ENCODE data around the gene GPSM3. TPM values are rescaled to one million over a fixed set of nuclear protein-coding genes. Genes with fewer than 3 reads are reported as not detected.
A peak's percentile ranks its signal among the peaks of the same experiment; 100 is the strongest.

The GPSM3 gene
- total and polyA plus RNA-seq, 5 donors from 2014 or later, result 82.4 to 202 (median 103) TPM

- Histone ChIP-seq H3K4me3 (ENCODE audit: low read depth, low read length) (no peak within 1 kb of the TSS), H3K27me3 (ENCODE audit: control insufficient read depth, insufficient read depth, low read length) (no peaks in the 10 kb centered on the region), H3K9me3 (ENCODE audit: control insufficient read depth in 2 of 2, low read length in 2 of 2) (no peaks in the 10 kb centered on the region), H3K27ac (ENCODE audit: insufficient read depth, low read length, poor library complexity, severe bottlenecking) (peak within 1 kb of the TSS; percentile 67), H3K36me3 (ENCODE audit: control insufficient read depth, insufficient read depth, low read length) (peaks cover 44% of the 10 kb centered on the region), H3K4me1 (ENCODE audit: control insufficient read depth, insufficient read depth, low read length, poor library complexity, severe bottlenecking) (peaks cover 42% of the 10 kb centered on the region)
- Mint-ChIP-seq H3K36me3 (peaks cover 38% of the 10 kb centered on the region), H3K4me1 (peaks cover 6 to 75% (median 42%) of the 10 kb centered on the region in 4 donors), H3K9me3 (no peaks in the 10 kb centered on the region), H3K4me3 (peak within 1 kb of the TSS in 1 of 4 donors; percentile 29), H3K27ac (peak within 1 kb of the TSS; percentile 35 to 90 (median 42)), H3K27me3 (no peaks in the 10 kb centered on the region)
- no peak for ATAC-seq (ENCODE audit: low read depth in 2 of 2)
- DNase-seq, result no peak
Observed at GRCh38 chr6:32184084-32184640, 8.3 kb downstream of the GPSM3 start, which contains the start of gene AGER. Gene AGER (minus strand): TSS chr6:32184253. CDS start chr6:32184222, 31 bp downstream.

- H3K27ac ChIP-seq (ENCODE audit: insufficient read depth, low read length, poor library complexity, severe bottlenecking), result no peak overlapping the region
Observed at GRCh38 chr6:32183483-32184083, 8.9 kb downstream of the GPSM3 start.

GRCh38 chr6:32183030-32183429 is 9.4 kb downstream of the GPSM3 start:
- Histone ChIP-seq H3K27ac (ENCODE audit: insufficient read depth, low read length, poor library complexity, severe bottlenecking) (no peak overlapping the region), H3K9me3 (ENCODE audit: control insufficient read depth in 2 of 2, low read length in 2 of 2) (no peaks in the 10 kb centered on the region), H3K4me3 (ENCODE audit: low read depth, low read length) (no peak overlapping the region), H3K4me1 (ENCODE audit: control insufficient read depth, insufficient read depth, low read length, poor library complexity, severe bottlenecking) (peaks cover 39% of the 10 kb centered on the region), H3K36me3 (ENCODE audit: control insufficient read depth, insufficient read depth, low read length) (peaks cover 44% of the 10 kb centered on the region), H3K27me3 (ENCODE audit: control insufficient read depth, insufficient read depth, low read length) (no peaks in the 10 kb centered on the region)
- Mint-ChIP-seq H3K4me3 (no peak overlapping the region), H3K4me1 (peaks cover 6 to 73% (median 42%) of the 10 kb centered on the region in 4 donors), H3K27me3 (no peaks in the 10 kb centered on the region), H3K9me3 (no peaks in the 10 kb centered on the region), H3K27ac (peak overlapping the region in 2 of 3 donors; percentile 35 to 42), H3K36me3 (peaks cover 41% of the 10 kb centered on the region)
- DNase-seq (no peak), ATAC-seq (ENCODE audit: low read depth in 2 of 2) (no peak)

More at GRCh38 chr6:32183483-32184083, 8.9 kb downstream of the GPSM3 start:
- Mint-ChIP-seq H3K9me3 (no peaks in the 10 kb centered on the region), H3K4me3 (peak overlapping the region in 1 of 4 donors; percentile 29), H3K4me1 (peaks cover 6 to 75% (median 41%) of the 10 kb centered on the region in 4 donors), H3K27me3 (no peaks in the 10 kb centered on the region), H3K36me3 (peaks cover 41% of the 10 kb centered on the region), H3K27ac (peak overlapping the region in 1 of 3 donors; percentile 35)
- no peak overlapping the region for H3K4me3 ChIP-seq (ENCODE audit: low read depth, low read length)
- peaks cover 42% of the 10 kb centered on the region for H3K4me1 ChIP-seq (ENCODE audit: control insufficient read depth, insufficient read depth, low read length, poor library complexity, severe bottlenecking)
- no peaks in the 10 kb centered on the region for H3K9me3 ChIP-seq (ENCODE audit: control insufficient read depth in 2 of 2, low read length in 2 of 2)
- ATAC-seq (ENCODE audit: low read depth in 2 of 2) (no peak), DNase-seq (no peak)
- H3K36me3 ChIP-seq (ENCODE audit: control insufficient read depth, insufficient read depth, low read length), result peaks cover 44% of the 10 kb centered on the region
- no peaks in the 10 kb centered on the region for H3K27me3 ChIP-seq (ENCODE audit: control insufficient read depth, insufficient read depth, low read length)

GRCh38 chr6:32182555-32182981 is 9.9 kb downstream of the GPSM3 start:
- H3K36me3 ChIP-seq (ENCODE audit: control insufficient read depth, insufficient read depth, low read length), result peaks cover 39% of the 10 kb centered on the region
- H3K4me1 Mint-ChIP-seq, result peaks cover 6 to 71% (median 40%) of the 10 kb centered on the region in 4 donors

GRCh38 chr6:32181915-32182529 is 10.4 kb downstream of the GPSM3 start:
- no peaks in the 10 kb centered on the region for H3K27me3 Mint-ChIP-seq
- H3K9me3 Mint-ChIP-seq, result no peaks in the 10 kb centered on the region
- no peak for ATAC-seq (ENCODE audit: low read depth in 2 of 2)
- H3K27ac Mint-ChIP-seq, result no peak overlapping the region
- H3K36me3 ChIP-seq (ENCODE audit: control insufficient read depth, insufficient read depth, low read length), result peaks cover 34% of the 10 kb centered on the region
- no peak for DNase-seq
- H3K36me3 Mint-ChIP-seq, result peaks cover 34% of the 10 kb centered on the region
- H3K4me3 ChIP-seq (ENCODE audit: low read depth, low read length), result no peak overlapping the region
- no peaks in the 10 kb centered on the region for H3K27me3 ChIP-seq (ENCODE audit: control insufficient read depth, insufficient read depth, low read length)
- peaks cover 7 to 71% (median 40%) of the 10 kb centered on the region in 4 donors for H3K4me1 Mint-ChIP-seq
- no peak overlapping the region for H3K27ac ChIP-seq (ENCODE audit: insufficient read depth, low read length, poor library complexity, severe bottlenecking)
- H3K4me3 Mint-ChIP-seq, result no peak overlapping the region
- no peaks in the 10 kb centered on the region for H3K9me3 ChIP-seq (ENCODE audit: control insufficient read depth in 2 of 2, low read length in 2 of 2)
- H3K4me1 ChIP-seq (ENCODE audit: control insufficient read depth, insufficient read depth, low read length, poor library complexity, severe bottlenecking), result peaks cover 34% of the 10 kb centered on the region

More at GRCh38 chr6:32182555-32182981, 9.9 kb downstream of the GPSM3 start:
- Histone ChIP-seq H3K4me3 (ENCODE audit: low read depth, low read length) (no peak overlapping the region), H3K27ac (ENCODE audit: insufficient read depth, low read length, poor library complexity, severe bottlenecking) (no peak overlapping the region), H3K27me3 (ENCODE audit: control insufficient read depth, insufficient read depth, low read length) (no peaks in the 10 kb centered on the region), H3K4me1 (ENCODE audit: control insufficient read depth, insufficient read depth, low read length, poor library complexity, severe bottlenecking) (peaks cover 35% of the 10 kb centered on the region), H3K9me3 (ENCODE audit: control insufficient read depth in 2 of 2, low read length in 2 of 2) (no peaks in the 10 kb centered on the region)
- H3K4me3 Mint-ChIP-seq, result no peak overlapping the region
- peaks cover 40% of the 10 kb centered on the region for H3K36me3 Mint-ChIP-seq
- no peak for DNase-seq
- no peak for ATAC-seq (ENCODE audit: low read depth in 2 of 2)
- H3K27me3 Mint-ChIP-seq, result no peaks in the 10 kb centered on the region
- H3K9me3 Mint-ChIP-seq, result no peaks in the 10 kb centered on the region
- peak overlapping the region in 1 of 3 donors; percentile 42 for H3K27ac Mint-ChIP-seq

GRCh38 chr6:32181148-32181702 is 11.2 kb downstream of the GPSM3 start:
- H3K4me1 ChIP-seq (ENCODE audit: control insufficient read depth, insufficient read depth, low read length, poor library complexity, severe bottlenecking), result peaks cover 34% of the 10 kb centered on the region
- Mint-ChIP-seq H3K36me3 (peaks cover 26% of the 10 kb centered on the region), H3K9me3 (no peaks in the 10 kb centered on the region), H3K27me3 (no peaks in the 10 kb centered on the region), H3K27ac (peak overlapping the region in 1 of 3 donors; percentile 79), H3K4me3 (peak overlapping the region in 1 of 4 donors; percentile 69), H3K4me1 (peaks cover 6 to 71% (median 40%) of the 10 kb centered on the region in 4 donors)
- peaks cover 27% of the 10 kb centered on the region for H3K36me3 ChIP-seq (ENCODE audit: control insufficient read depth, insufficient read depth, low read length)
- DNase-seq (no peak), ATAC-seq (ENCODE audit: low read depth in 2 of 2) (no peak)
- no peak overlapping the region for H3K4me3 ChIP-seq (ENCODE audit: low read depth, low read length)
- H3K9me3 ChIP-seq (ENCODE audit: control insufficient read depth in 2 of 2, low read length in 2 of 2), result no peaks in the 10 kb centered on the region
- no peaks in the 10 kb centered on the region for H3K27me3 ChIP-seq (ENCODE audit: control insufficient read depth, insufficient read depth, low read length)
- H3K27ac ChIP-seq (ENCODE audit: insufficient read depth, low read length, poor library complexity, severe bottlenecking), result no peak overlapping the region

GRCh38 chr6:32179766-32180405 is 12.6 kb downstream of the GPSM3 start:
- H3K4me3 ChIP-seq (ENCODE audit: low read depth, low read length), result no peak overlapping the region
- DNase-seq, result no peak
- peaks cover 6 to 72% (median 33%) of the 10 kb centered on the region in 4 donors for H3K4me1 Mint-ChIP-seq

More at GRCh38 chr6:32179766-32180405, 12.6 kb downstream of the GPSM3 start:
- H3K9me3 Mint-ChIP-seq, result no peaks in the 10 kb centered on the region
- H3K36me3 Mint-ChIP-seq, result peaks cover 19% of the 10 kb centered on the region
- H3K4me3 Mint-ChIP-seq, result peak overlapping the region; percentile 69 to 98 (median 90)
- ATAC-seq (ENCODE audit: low read depth in 2 of 2), result no peak
- Histone ChIP-seq H3K36me3 (ENCODE audit: control insufficient read depth, insufficient read depth, low read length) (peaks cover 27% of the 10 kb centered on the region), H3K4me1 (ENCODE audit: control insufficient read depth, insufficient read depth, low read length, poor library complexity, severe bottlenecking) (peaks cover 43% of the 10 kb centered on the region), H3K9me3 (ENCODE audit: control insufficient read depth in 2 of 2, low read length in 2 of 2) (no peaks in the 10 kb centered on the region), H3K27ac (ENCODE audit: insufficient read depth, low read length, poor library complexity, severe bottlenecking) (peak overlapping the region; percentile 97), H3K27me3 (ENCODE audit: control insufficient read depth, insufficient read depth, low read length) (no peaks in the 10 kb centered on the region)
- H3K27ac Mint-ChIP-seq, result peak overlapping the region; percentile 15 to 73 (median 64)
- no peaks in the 10 kb centered on the region for H3K27me3 Mint-ChIP-seq
